Mesenchymal stem cell (in vitro differentiated cells and primary cell): Measurements from ENCODE around the gene C3orf70.
A peak's percentile ranks its signal among the peaks of the same experiment; 100 is the strongest.

Experiments used
- DNase-seq: peaks from one replicate; pipeline ENCODE4 v3.0.0-alpha.2; 2013
- H2AFZ ChIP-seq: one replicate; pipeline ENCODE4 v1.6.1; 2013; ENCODE audit warnings: low read depth, mild to moderate bottlenecking, control low read depth, inconsistent platforms, low read length, moderate library complexity
- H2AK5ac ChIP-seq: 2 replicates; pipeline ENCODE4 v1.6.1; 2013; ENCODE audit warnings: low read length, moderate library complexity, mild to moderate bottlenecking, inconsistent platforms; ENCODE audit not compliant: severe bottlenecking
- H2BK120ac ChIP-seq: one replicate; pipeline ENCODE4 v1.6.1; 2013; ENCODE audit warnings: low read depth, mild to moderate bottlenecking, inconsistent platforms, low read length, moderate library complexity
- H2BK12ac ChIP-seq, 2 experiments: one replicate each; pipeline ENCODE4 v1.6.1; 2013; ENCODE audit warnings: inconsistent platforms in 2 of 2, low read length in 2 of 2, mild to moderate bottlenecking in 2 of 2, moderate library complexity in 2 of 2, control low read depth in 1 of 2
- H2BK15ac ChIP-seq: one replicate; pipeline ENCODE4 v1.6.1; 2013; ENCODE audit warnings: mild to moderate bottlenecking, low read depth, inconsistent platforms; ENCODE audit not compliant: poor library complexity, severe bottlenecking
- H2BK5ac ChIP-seq: 2 replicates; pipeline ENCODE4 v1.6.1; 2013; ENCODE audit warnings: low read depth, mild to moderate bottlenecking, low read length, control low read depth, inconsistent platforms; ENCODE audit not compliant: poor library complexity, severe bottlenecking
- H3K14ac ChIP-seq, 2 experiments: one replicate each; pipeline ENCODE4 v1.6.1; 2013; ENCODE audit warnings: inconsistent platforms in 2 of 2, low read length in 2 of 2, control low read depth in 1 of 2, mild to moderate bottlenecking in 1 of 2, moderate library complexity in 1 of 2
- H3K18ac ChIP-seq, 2 experiments: one replicate each; pipeline ENCODE4 v1.6.1; 2013; ENCODE audit warnings: inconsistent platforms in 2 of 2, low read length in 2 of 2, control low read depth in 1 of 2, low read depth in 1 of 2, mild to moderate bottlenecking in 1 of 2
- H3K23ac ChIP-seq, 2 experiments: one replicate each; pipeline ENCODE4 v1.6.1; 2013; ENCODE audit warnings: inconsistent platforms in 2 of 2, low read length in 2 of 2, mild to moderate bottlenecking in 2 of 2, moderate library complexity in 2 of 2, control low read depth in 1 of 2
- H3K27ac ChIP-seq: 2 replicates; pipeline ENCODE4 v1.5.1; 2013; ENCODE audit warnings: mild to moderate bottlenecking, moderate library complexity, low read length, control low read depth, inconsistent platforms; ENCODE audit not compliant: poor library complexity, severe bottlenecking
- H3K27me3 ChIP-seq, 2 experiments: 2 replicates each; pipeline versions ENCODE4 v1.6.1 to v1.7.0; 2013; ENCODE audit warnings: low read length in 2 of 2, mild to moderate bottlenecking in 2 of 2, moderate library complexity in 2 of 2, control low read depth in 1 of 2, inconsistent platforms in 1 of 2; ENCODE audit not compliant: control insufficient read depth in 1 of 2, insufficient read depth in 1 of 2
- H3K36me3 ChIP-seq, 2 experiments: 2 replicates each; pipeline versions ENCODE4 v1.6.1 to v1.7.0; 2013; ENCODE audit warnings: low read length in 2 of 2, control low read depth in 1 of 2, inconsistent platforms in 1 of 2, low read depth in 1 of 2, mild to moderate bottlenecking in 1 of 2; ENCODE audit not compliant: insufficient read depth in 2 of 2, control insufficient read depth in 1 of 2
- H3K4ac ChIP-seq, 2 experiments: one replicate each; pipeline ENCODE4 v1.6.1; 2013; ENCODE audit warnings: inconsistent platforms in 2 of 2, low read length in 2 of 2, mild to moderate bottlenecking in 2 of 2, moderate library complexity in 2 of 2, control low read depth in 1 of 2, low read depth in 1 of 2
- H3K4me1 ChIP-seq: 2 replicates; pipeline ENCODE4 v1.6.1; 2013; ENCODE audit warnings: low read depth, low read length, control low read depth; ENCODE audit not compliant: control insufficient read depth, insufficient read depth
- H3K4me2 ChIP-seq: 2 replicates; pipeline ENCODE4 v1.6.1; 2013; ENCODE audit warnings: low read length, mild to moderate bottlenecking, inconsistent platforms; ENCODE audit not compliant: poor library complexity, severe bottlenecking
- H3K4me3 ChIP-seq, 2 experiments: 2 replicates each; pipeline versions ENCODE4 v1.5.1 to v1.7.0; 2013; ENCODE audit warnings: low read length in 2 of 2, mild to moderate bottlenecking in 2 of 2, control low read depth in 1 of 2, low read depth in 1 of 2; ENCODE audit not compliant: insufficient read depth in 1 of 2
- H3K79me1 ChIP-seq: replicated peaks from 2 replicates; pipeline ENCODE4 v1.6.1; 2013; ENCODE audit warnings: mild to moderate bottlenecking, control low read depth, low read length, inconsistent platforms; ENCODE audit not compliant: poor library complexity, severe bottlenecking
- H3K9ac ChIP-seq: 2 replicates; pipeline ENCODE4 v1.7.0; 2013; ENCODE audit warnings: mild to moderate bottlenecking, low read length, moderate library complexity
- H3K9me3 ChIP-seq: 2 replicates; pipeline ENCODE4 v1.7.0; 2013; ENCODE audit warnings: mild to moderate bottlenecking, low read length; ENCODE audit not compliant: control insufficient read depth
- H4K8ac ChIP-seq: one replicate; pipeline ENCODE4 v1.6.1; 2013; ENCODE audit warnings: inconsistent platforms, mild to moderate bottlenecking, low read length, moderate library complexity
- H4K91ac ChIP-seq: one replicate; pipeline ENCODE4 v1.6.1; 2013; ENCODE audit warnings: mild to moderate bottlenecking, low read length, inconsistent platforms
- WGBS: methylation state at CpG from one replicate; pipeline ENCODE4 v1.1.7; 2013; ENCODE audit warnings: mixed read lengths; 5-methylcytosine and 5-hydroxymethylcytosine counted together

The C3orf70 gene

GRCh38 chr3:185046164-185046515, 106.7 kb downstream of the C3orf70 start:
- Histone ChIP-seq H2AFZ (no peak overlapping the region), H4K91ac (no peak overlapping the region), H2AK5ac (no peak overlapping the region), H2BK12ac (no peak overlapping the region), H3K4me3 (peak overlapping the region in 1 of 2 experiments; percentile 20), H3K4me1 (no peaks in the 10 kb centered on the region), H3K18ac (no peak overlapping the region), H2BK5ac (no peak overlapping the region), H4K8ac (no peak overlapping the region), H3K79me1 (no peaks in the 10 kb centered on the region), H2BK120ac (no peak overlapping the region), H3K9ac (peak overlapping the region; percentile 72), H3K4ac (no peak overlapping the region), H3K27me3 (no peaks in the 10 kb centered on the region), H3K27ac (no peak overlapping the region), H2BK15ac (no peak overlapping the region), H3K36me3 (peaks cover 33% of the 10 kb centered on the region in 2 experiments), H3K4me2 (no peak overlapping the region), H3K23ac (no peak overlapping the region), H3K9me3 (no peaks in the 10 kb centered on the region), H3K14ac (no peak overlapping the region)
- 100% methylated on average over 1 of the region's 1 CpG for WGBS
- no peak for DNase-seq

- DNase-seq = no peak
- Histone ChIP-seq H4K91ac (no peak overlapping the region), H3K9me3 (peaks cover 9% of the 10 kb centered on the region), H2BK120ac (no peak overlapping the region), H3K23ac (no peak overlapping the region), H3K79me1 (peaks cover 2% of the 10 kb centered on the region), H2BK15ac (no peak overlapping the region), H3K14ac (no peak overlapping the region), H2AK5ac (no peak overlapping the region), H3K4me2 (no peak overlapping the region), H3K4me1 (no peaks in the 10 kb centered on the region), H3K9ac (no peak overlapping the region), H2BK12ac (no peak overlapping the region), H4K8ac (no peak overlapping the region), H2AFZ (no peak overlapping the region), H3K27me3 (no peaks in the 10 kb centered on the region), H3K18ac (no peak overlapping the region), H3K4ac (no peak overlapping the region), H3K4me3 (no peak overlapping the region), H3K27ac (no peak overlapping the region), H2BK5ac (no peak overlapping the region), H3K36me3 (peaks cover 0 to 4% of the 10 kb centered on the region in 2 experiments)
- 86% methylated on average over 6 of the region's 7 CpGs for WGBS
Observed at GRCh38 chr3:185042312-185043050, 110.4 kb downstream of the C3orf70 start.

DNA sequence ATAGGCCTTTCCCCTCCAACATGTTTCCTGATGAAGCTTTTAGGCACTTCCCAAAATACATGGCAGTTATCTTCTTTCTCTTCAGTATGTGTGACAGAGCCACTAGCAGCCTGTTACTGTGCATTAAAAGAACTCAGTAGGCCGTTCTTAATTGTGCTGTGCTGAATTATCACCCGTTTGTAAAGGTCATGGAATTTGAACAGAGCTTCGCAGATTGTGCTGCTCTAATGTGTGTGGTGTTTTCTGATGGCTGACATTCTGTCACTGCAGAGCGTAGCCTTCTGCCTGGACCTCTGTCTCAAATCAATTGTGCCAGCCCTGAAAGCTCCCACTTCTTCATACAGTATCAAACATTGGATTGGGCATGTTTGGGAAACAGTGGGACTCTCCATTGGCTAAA, 111.3 kb downstream of the C3orf70 start:
- no peak overlapping the region for H3K4me2 ChIP-seq
- H3K9ac ChIP-seq = no peak overlapping the region
- no peak overlapping the region for H4K91ac ChIP-seq
- no peak overlapping the region for H3K14ac ChIP-seq
- no peak overlapping the region for H2AFZ ChIP-seq
- H3K18ac ChIP-seq = no peak overlapping the region
- no peak overlapping the region for H3K4me3 ChIP-seq
- H2AK5ac ChIP-seq = no peak overlapping the region
- no peak overlapping the region for H2BK120ac ChIP-seq
- peaks cover 18% of the 10 kb centered on the region for H3K9me3 ChIP-seq
- no peak overlapping the region for H2BK12ac ChIP-seq
- H3K36me3 ChIP-seq = no peaks in the 10 kb centered on the region
- no peak overlapping the region for H2BK15ac ChIP-seq
- 93% methylated on average over 4 of the region's 4 CpGs for WGBS
- DNase-seq = no peak
- no peak overlapping the region for H2BK5ac ChIP-seq
- no peak overlapping the region for H3K23ac ChIP-seq
- no peak overlapping the region for H3K4ac ChIP-seq
- H3K27me3 ChIP-seq = no peaks in the 10 kb centered on the region
- H4K8ac ChIP-seq = no peak overlapping the region
- no peaks in the 10 kb centered on the region for H3K4me1 ChIP-seq
- peaks cover 2% of the 10 kb centered on the region for H3K79me1 ChIP-seq
- no peak overlapping the region for H3K27ac ChIP-seq

GRCh38 chr3:185040425-185040824, 112.4 kb downstream of the C3orf70 start:
- Histone ChIP-seq H3K4me1 (no peaks in the 10 kb centered on the region), H3K23ac (no peak overlapping the region), H2BK15ac (no peak overlapping the region), H2BK120ac (no peak overlapping the region), H2AFZ (no peak overlapping the region), H3K36me3 (no peaks in the 10 kb centered on the region), H3K27ac (no peak overlapping the region), H3K18ac (no peak overlapping the region), H3K27me3 (no peaks in the 10 kb centered on the region), H3K14ac (no peak overlapping the region), H3K79me1 (peaks cover 2% of the 10 kb centered on the region), H4K91ac (no peak overlapping the region), H2AK5ac (no peak overlapping the region), H4K8ac (no peak overlapping the region), H2BK5ac (no peak overlapping the region), H3K9ac (no peak overlapping the region), H2BK12ac (no peak overlapping the region), H3K4me3 (no peak overlapping the region), H3K4ac (no peak overlapping the region), H3K9me3 (peaks cover 29% of the 10 kb centered on the region), H3K4me2 (no peak overlapping the region)
- 100% methylated on average over 1 of the region's 1 CpG for WGBS
- no peak for DNase-seq
